ENCODE results near the gene EXOC1. TPM values are rescaled to one million over a fixed set of nuclear protein-coding genes. Genes with fewer than 3 reads are reported as not detected.
A peak's percentile ranks its signal among the peaks of the same experiment; 100 is the strongest.

The EXOC1 gene
- total and polyA plus RNA-seq, 9 of the 15 experiments (the other 6 are each of a cell fraction or from before 2014, with no cell fraction given), result 16.0 to 45.5 (median 26.2) TPM

- TF ChIP-seq BMI1 (IDR thresholded peaks at IDR 0.05; ENCODE audit: low read length) (peak; percentile 71), HMG20B (CRISPR knock-in tag; IDR thresholded peaks at IDR 0.05) (no peak), FIP1L1 (IDR thresholded peaks at IDR 0.05; ENCODE audit: low read depth, low read length, poor library complexity, severe bottlenecking) (peak; percentile 89), SP1 (CRISPR knock-in tag; IDR thresholded peaks at IDR 0.05) (peak; percentile 55; the same call in 1 of the 2 replicates), RREB1 (CRISPR knock-in tag; IDR thresholded peaks at IDR 0.05) (peak; percentile 22; the same call in 1 of the 2 replicates), POLR2A (conservative IDR thresholded peaks at IDR 0.05) (peak; percentile 95), POLR2AphosphoS5 (IDR thresholded peaks at IDR 0.05; ENCODE audit: control insufficient read depth, insufficient read depth, low read depth, low read length) (peak; percentile 20), L3MBTL2 (IDR thresholded peaks at IDR 0.05) (peak; percentile 88), SREBF1 (IDR thresholded peaks at IDR 0.05; ENCODE audit: borderline replicate concordance, low read depth, low read length) (no peak), HLTF (IDR thresholded peaks at IDR 0.05) (no peak), CBFB (CRISPR knock-in tag; IDR thresholded peaks at IDR 0.05) (no peak), CREB1 (IDR thresholded peaks at IDR 0.05) (no peak; the same call in 1 of the 2 replicates), CREB1 (CRISPR knock-in tag; IDR thresholded peaks at IDR 0.05) (peak; percentile 48), SRF (CRISPR knock-in tag; IDR thresholded peaks at IDR 0.05) (peak in 1 of 2 experiments; percentile 39; a peak in 1 of 4 replicates), TARDBP (IDR thresholded peaks at IDR 0.05) (peak; percentile 85; the same call in 1 of the 2 replicates)
- TF ChIP-seq, protein P1, sequence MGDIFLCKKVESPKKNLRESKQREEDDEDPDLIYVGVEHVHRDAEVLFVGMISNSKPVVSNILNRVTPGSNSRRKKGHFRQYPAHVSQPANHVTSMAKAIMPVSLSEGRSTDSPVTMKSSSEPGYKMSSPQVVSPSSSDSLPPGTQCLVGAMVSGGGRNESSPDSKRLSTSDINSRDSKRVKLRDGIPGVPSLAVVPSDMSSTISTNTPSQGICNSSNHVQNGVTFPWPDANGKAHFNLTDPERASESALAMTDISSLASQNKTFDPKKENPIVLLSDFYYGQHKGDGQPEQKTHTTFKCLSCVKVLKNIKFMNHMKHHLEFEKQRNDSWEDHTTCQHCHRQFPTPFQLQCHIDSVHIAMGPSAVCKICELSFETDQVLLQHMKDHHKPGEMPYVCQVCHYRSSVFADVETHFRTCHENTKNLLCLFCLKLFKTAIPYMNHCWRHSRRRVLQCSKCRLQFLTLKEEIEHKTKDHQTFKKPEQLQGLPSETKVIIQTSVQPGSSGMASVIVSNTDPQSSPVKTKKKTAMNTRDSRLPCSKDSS (IDR thresholded peaks at IDR 0.05; ENCODE audit: low read depth, partially characterized antibody), result no peak
These were observed 95.5 kb downstream of the EXOC1 start, which contains the start of gene CEP135 (continued) for GRCh38 chr4:55948726-55949481.

Measured in K562 (cell line).